GM12878 (cell line): ENCODE measurements around the gene SPINDOC. TPM values are rescaled to one million over a fixed set of nuclear protein-coding genes. Genes with fewer than 3 reads are reported as not detected.
A peak's percentile ranks its signal among the peaks of the same experiment; 100 is the strongest.

ENCODE experiments used
- ATAC-seq: fragments of 200-7000 bp; cut with Tn5 transposase; 3 replicates; pipeline ENCODE4 v1.9.1; 2020; ENCODE audit warnings: mild to moderate bottlenecking, moderate library complexity
- BruUV-seq: library from RNA; stranded (reverse); fragments of 400-500 nt; replicated peaks from 2 replicates; lab custom pipeline; 2021; lab: Mats Ljungman, UMichigan
- CTCF ChIA-PET: fragments of 300-600 bp; sonication (Branson Sonifier 250); formaldehyde crosslinking; extraction: SDS; loops from one replicate; lab custom pipeline; 2021; ENCODE audit warnings: inconsistent platforms; lab: Yijun Ruan, JAX
- POLR2A ChIA-PET: fragments of 350-600 bp; formaldehyde crosslinking; extraction: SDS; loops from one replicate; lab custom pipeline; 2021; ENCODE audit warnings: inconsistent platforms; lab: Charles Lee
- RAD21 ChIA-PET: fragments of 300-600 bp; sonication (Branson Sonifier 250); formaldehyde crosslinking; loops from one replicate; lab custom pipeline; 2023; ENCODE audit warnings: antibody characterized with exemption; ENCODE audit not compliant: unreplicated experiment; lab: Charles Lee
- SMC1A ChIA-PET: fragments of 300-600 bp; sonication (Branson Sonifier 250); formaldehyde crosslinking; loops from one replicate; lab custom pipeline; 2023; ENCODE audit not compliant: unreplicated experiment, uncharacterized antibody; lab: Charles Lee
- DNase-seq: peaks from one replicate; pipeline ENCODE4 v3.0.0-alpha.2; 2011; ENCODE audit warnings: low read depth, low spot score
- FAIRE-seq: peaks from 3 replicates; lab custom pipeline; 2011; peaks lifted over from hg19 to GRCh38; lab: Jason Lieb, UNC
- H2AFZ ChIP-seq: 2 replicates; pipeline ENCODE4 v1.6.0; 2011; ENCODE audit warnings: low read depth, low read length, control low read depth; ENCODE audit not compliant: control insufficient read depth
- H3K27ac ChIP-seq: 2 replicates; pipeline ENCODE4 v1.5.1; 2011; ENCODE audit warnings: control low read depth; ENCODE audit not compliant: control insufficient read depth, insufficient read depth
- H3K27me3 ChIP-seq, 2 experiments: replicated peaks in 1 of 2; 2 replicates each; pipeline versions ENCODE4 v1.6.0 to v1.6.1; 2011; ENCODE audit warnings: low read length in 1 of 2; ENCODE audit not compliant: control insufficient read depth in 2 of 2, insufficient read depth in 2 of 2
- H3K36me3 ChIP-seq, 2 experiments: 2 replicates each; pipeline ENCODE4 v1.5.1; 2011; ENCODE audit warnings: low read length in 1 of 2; ENCODE audit not compliant: control insufficient read depth in 2 of 2, insufficient read depth in 2 of 2
- H3K4me1 ChIP-seq: 2 replicates; pipeline ENCODE4 v1.6.1; 2011; ENCODE audit warnings: mild to moderate bottlenecking, low read length, moderate library complexity, mixed read lengths; ENCODE audit not compliant: control insufficient read depth, insufficient read depth
- H3K4me2 ChIP-seq: 2 replicates; pipeline ENCODE4 v1.6.0; 2011; ENCODE audit warnings: control low read depth; ENCODE audit not compliant: control insufficient read depth, insufficient read depth
- H3K4me3 ChIP-seq: fragments of 200-600 bp; sonication (generic); 2 replicates; pipeline ENCODE4 v1.5.1; 2016
- H3K79me2 ChIP-seq: 2 replicates; pipeline ENCODE4 v1.6.0; 2011; ENCODE audit warnings: low read length; ENCODE audit not compliant: control insufficient read depth, insufficient read depth
- H3K9ac ChIP-seq: 2 replicates; pipeline ENCODE4 v1.8.0; 2011; ENCODE audit warnings: low read length, control low read depth, mixed read lengths; ENCODE audit not compliant: control insufficient read depth, insufficient read depth
- H3K9me3 ChIP-seq: replicated peaks from 3 replicates; pipeline ENCODE4 v1.5.1; 2011; ENCODE audit warnings: mild to moderate bottlenecking, low read length; ENCODE audit not compliant: control insufficient read depth, insufficient read depth
- H4K20me1 ChIP-seq: 2 replicates; pipeline ENCODE4 v1.6.0; 2011; ENCODE audit not compliant: control insufficient read depth, insufficient read depth
- ASH2L ChIP-seq: fragments of 300-600, 200-600 bp; sonication (generic); IDR thresholded peaks from 2 replicates; pipeline ENCODE4 v1.6.1; 2017; ENCODE audit warnings: low read depth, mild to moderate bottlenecking, borderline replicate concordance
- CBX5 ChIP-seq: sonication (generic); IDR thresholded peaks from 2 replicates; pipeline ENCODE4 v1.6.1; 2016; ENCODE audit warnings: low read depth, moderate library complexity, mild to moderate bottlenecking, inconsistent platforms
- EZH2 ChIP-seq: IDR thresholded peaks from 2 replicates; pipeline ENCODE4 v1.6.1; 2012; ENCODE audit warnings: low read depth, mild to moderate bottlenecking, control low read depth, inconsistent platforms, low read length, borderline replicate concordance; ENCODE audit not compliant: control insufficient read depth
- IKZF2 ChIP-seq, 2 experiments: fragments of 450-650 bp; IDR thresholded peaks; 2 replicates each; pipeline ENCODE4 v1.6.1; 2017; ENCODE audit warnings: mild to moderate bottlenecking in 2 of 2, moderate library complexity in 2 of 2
- JUND ChIP-seq: IDR thresholded peaks from 2 replicates; pipeline ENCODE4 v1.6.1; 2012; ENCODE audit warnings: low read depth, mild to moderate bottlenecking, low read length, improper control_type of control experiment, moderate library complexity
- KLF5 ChIP-seq: fragments of 450-650 bp; IDR thresholded peaks from 2 replicates; pipeline ENCODE4 v1.6.1; 2014; ENCODE audit warnings: mild to moderate bottlenecking; ENCODE audit not compliant: partially characterized antibody
- MTA3 ChIP-seq: IDR thresholded peaks from 2 replicates; pipeline ENCODE4 v1.6.1; 2012; ENCODE audit warnings: low read length, inconsistent platforms, borderline replicate concordance
- NKRF ChIP-seq: fragments of 450-650 bp; conservative IDR thresholded peaks from 2 replicates; pipeline ENCODE4 v1.6.1; 2017; ENCODE audit warnings: mild to moderate bottlenecking, moderate library complexity
- POU2F2 ChIP-seq: IDR thresholded peaks from 3 replicates; pipeline ENCODE4 v1.6.1; 2011; ENCODE audit warnings: low read depth, mild to moderate bottlenecking, low read length, borderline replicate concordance
- SMAD5 ChIP-seq: IDR thresholded peaks from 2 replicates; pipeline ENCODE4 v1.6.1; 2016; ENCODE audit warnings: antibody characterized with exemption, low read depth
- TCF3 ChIP-seq: IDR thresholded peaks from 2 replicates; pipeline ENCODE4 v1.6.1; 2012; ENCODE audit warnings: low read depth, mild to moderate bottlenecking, low read length, borderline replicate concordance; ENCODE audit not compliant: insufficient read depth
- YY1 ChIP-seq: IDR thresholded peaks from 2 replicates; pipeline ENCODE4 v1.6.1; 2011; ENCODE audit warnings: low read depth, mild to moderate bottlenecking, low read length
- ZNF207 ChIP-seq: fragments of 450-650 bp; IDR thresholded peaks from 2 replicates; pipeline ENCODE4 v1.6.1; 2014; ENCODE audit warnings: antibody characterized with exemption, mild to moderate bottlenecking, borderline replicate concordance
- WGBS: methylation state at CpG from one replicate; pipeline ENCODE4 v1.1.6; 2016; ENCODE audit warnings: low lambda C conversion rate; ENCODE audit not compliant: insufficient replicate concordance, insufficient coverage; ENCODE audit errors: missing lambda C conversion rate; 5-methylcytosine and 5-hydroxymethylcytosine counted together
- in situ Hi-C: fragments of 300-500 bp; cut with MboI; formaldehyde crosslinking; loops from 9 replicates; pipeline ENCODE4 v1.14.3; 2018; ENCODE audit warnings: mixed read lengths
- intact Hi-C: fragments of 100-400 bp; cut with micrococcal nuclease; formaldehyde crosslinking; loops from one replicate; pipeline ENCODE4 v1.14.2; 2022; ENCODE audit not compliant: unreplicated experiment
- polyA plus RNA-seq, 11 experiments: library from polyadenylated mRNA; depleted of rRNA in 4 of 11; unstranded in 6 of 11; stranded (reverse) in 5 of 11; fragments of >200 nt; fragmentation: Nextera tagmentation in 4 of 11; fragmentation: Illumina TruSeq in 1 of 11; extraction: Ambion mirVana in 4 of 11; extraction: Trizol in 1 of 11; gene quantifications; 1 replicate in 1 of 11; 2 replicates in 10 of 11; pipeline versions ENCODE4 v1.2.1 to v1.2.3, GENCODE V29; 2011 to 2016; ENCODE audit warnings: inconsistent platforms in 2 of 11, missing spikeins in 2 of 11, low read depth in 1 of 11
- total RNA-seq, 4 experiments: library from RNA; depleted of rRNA in 3 of 4; stranded (reverse); fragments of >200 nt in 3 of 4; fragmentation: Illumina TruSeq in 1 of 4; extraction: Trizol in 1 of 4; gene quantifications; 2 replicates each; pipeline versions ENCODE4 v1.2.1 to v1.2.3, GENCODE V29; 2013 to 2021

Gene SPINDOC
- total and polyA plus RNA-seq, 10 of the 15 experiments (the other 5 are each of a cell fraction or from before 2014, with no cell fraction given) = 0.88 to 38.2 (median 16.9) TPM

GRCh38 chr11:63791495-63792167 lies 21.6 kb upstream of the SPINDOC start:
- H4K20me1 ChIP-seq = no peaks in the 10 kb centered on the region
- peaks cover 7% of the 10 kb centered on the region for H3K9me3 ChIP-seq
- FAIRE-seq (no peak), DNase-seq (no peak)
- no peaks in the 10 kb centered on the region for H3K4me1 ChIP-seq
- RAD21 ChIA-PET = no interaction called here
- no peak overlapping the region for H3K4me3 ChIP-seq
- intact Hi-C loops = no loop called here
- H3K36me3 ChIP-seq = no peaks in the 10 kb centered on the region
- in situ Hi-C loops = no loop called here
- no peak overlapping the region for H3K4me2 ChIP-seq
- no peaks in the 10 kb centered on the region for H3K27me3 ChIP-seq
- TF ChIP-seq SMAD5 (no peak), EZH2 (no peak), ZNF207 (no peak), YY1 (no peak), ASH2L (no peak), NKRF (no peak), JUND (no peak), TCF3 (no peak), MTA3 (no peak), POU2F2 (no peak), KLF5 (no peak), IKZF2 (IDR thresholded peaks at IDR 0.05) (0 out of 4 replicates have a peak, but pooled peaks of 1 of the 2 experiments have one; percentile 14), CBX5 (peak; percentile 86; the same call in 1 of the 2 replicates)
- TF ChIP-seq, all 136 proteins: peak for 2
- Histone ChIP-seq H3K79me2 (no peaks in the 10 kb centered on the region), H3K27ac (no peak overlapping the region), H3K9ac (no peak overlapping the region), H2AFZ (no peak overlapping the region)
- 70% methylated on average over 6 of the region's 6 CpGs for WGBS
- CTCF ChIA-PET = no interaction called here
- no peak for ATAC-seq
- POLR2A ChIA-PET = no interaction called here
- no TSS peak for BruUV-seq
- SMC1A ChIA-PET = no interaction called here
